ENCODE results near the gene NCLN.

Gene NCLN

GRCh38 chr19:3187662-3188511 is 2.2 kb downstream of the NCLN start:
- peaks cover 84 to 88% of the 10 kb centered on the region in 2 experiments for H3K4me1 ChIP-seq (ENCODE audit: control insufficient read depth in 1 of 2, insufficient read depth in 1 of 2, low read depth in 1 of 2, low read length in 1 of 2)
- H3K27ac ChIP-seq = peak overlapping the region; percentile 94
- TF ChIP-seq CTCF (IDR thresholded peaks at IDR 0.05) = no peak
- no peaks in the 10 kb centered on the region for H3K9me3 ChIP-seq
- H3K27me3 ChIP-seq = no peaks in the 10 kb centered on the region
- H3K36me3 ChIP-seq = peaks cover 21% of the 10 kb centered on the region
- peak overlapping the region; percentile 72 to 96 for H3K4me3 ChIP-seq (ENCODE audit: low read depth in 1 of 2, low read length in 1 of 2)

DNA sequence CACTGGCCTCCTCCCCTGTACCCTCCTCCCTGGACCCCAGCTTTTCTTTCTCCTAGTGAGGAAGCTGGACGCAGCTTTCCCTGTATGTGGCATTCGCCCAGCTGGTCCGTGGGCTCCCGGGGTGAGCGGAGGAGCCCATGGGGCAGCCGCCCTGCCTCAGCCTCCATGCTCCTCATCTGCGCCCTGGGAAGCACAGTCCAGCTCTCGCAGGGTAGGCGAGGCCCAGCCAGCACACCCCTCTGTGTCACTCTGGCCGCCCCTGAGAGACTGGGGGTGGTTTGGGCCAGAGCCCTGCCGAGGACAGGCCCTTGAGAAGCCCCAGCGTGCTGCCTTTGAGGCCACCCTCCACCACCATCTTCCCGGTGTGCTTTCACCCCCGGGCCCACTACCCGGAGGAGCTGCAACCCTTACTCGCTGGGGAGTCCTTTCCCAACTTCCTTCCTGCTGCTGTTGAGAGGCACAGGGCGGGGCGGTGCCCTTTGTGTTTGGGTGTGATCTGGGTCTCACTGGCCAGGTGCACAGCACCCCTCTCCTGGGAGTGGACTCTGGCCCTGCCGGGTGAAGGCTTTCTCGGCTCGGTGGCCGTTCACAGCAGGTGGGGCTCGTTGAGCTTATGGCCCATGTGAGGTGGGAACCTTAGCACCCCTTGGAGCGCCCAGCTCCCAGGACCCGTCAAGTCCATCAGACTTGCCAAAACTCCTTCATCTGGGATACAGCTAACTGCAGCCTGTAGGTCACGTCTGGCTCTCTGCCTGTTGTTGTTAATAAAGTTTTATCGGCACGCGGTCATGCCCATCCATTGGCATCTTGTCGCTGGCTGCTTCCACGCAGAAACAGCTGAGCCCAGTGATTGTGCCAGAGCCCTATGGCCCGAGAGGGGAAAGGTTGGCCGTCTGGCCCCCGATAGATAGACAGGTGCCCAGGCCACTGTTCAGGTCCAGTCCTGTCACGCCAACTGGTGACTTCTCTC is 3.2 kb downstream of the NCLN start:
- H3K27me3 ChIP-seq = no peaks in the 10 kb centered on the region
- peaks cover 13% of the 10 kb centered on the region for H3K36me3 ChIP-seq
- no peak for TF ChIP-seq CTCF (IDR thresholded peaks at IDR 0.05)
- peak overlapping the region; percentile 72 to 96 for H3K4me3 ChIP-seq (ENCODE audit: low read depth in 1 of 2, low read length in 1 of 2)
- H3K4me1 ChIP-seq (ENCODE audit: control insufficient read depth in 1 of 2, insufficient read depth in 1 of 2, low read depth in 1 of 2, low read length in 1 of 2) = peaks cover 82 to 87% of the 10 kb centered on the region in 2 experiments
- peak overlapping the region; percentile 94 for H3K27ac ChIP-seq
- H3K9me3 ChIP-seq = no peaks in the 10 kb centered on the region

DNA sequence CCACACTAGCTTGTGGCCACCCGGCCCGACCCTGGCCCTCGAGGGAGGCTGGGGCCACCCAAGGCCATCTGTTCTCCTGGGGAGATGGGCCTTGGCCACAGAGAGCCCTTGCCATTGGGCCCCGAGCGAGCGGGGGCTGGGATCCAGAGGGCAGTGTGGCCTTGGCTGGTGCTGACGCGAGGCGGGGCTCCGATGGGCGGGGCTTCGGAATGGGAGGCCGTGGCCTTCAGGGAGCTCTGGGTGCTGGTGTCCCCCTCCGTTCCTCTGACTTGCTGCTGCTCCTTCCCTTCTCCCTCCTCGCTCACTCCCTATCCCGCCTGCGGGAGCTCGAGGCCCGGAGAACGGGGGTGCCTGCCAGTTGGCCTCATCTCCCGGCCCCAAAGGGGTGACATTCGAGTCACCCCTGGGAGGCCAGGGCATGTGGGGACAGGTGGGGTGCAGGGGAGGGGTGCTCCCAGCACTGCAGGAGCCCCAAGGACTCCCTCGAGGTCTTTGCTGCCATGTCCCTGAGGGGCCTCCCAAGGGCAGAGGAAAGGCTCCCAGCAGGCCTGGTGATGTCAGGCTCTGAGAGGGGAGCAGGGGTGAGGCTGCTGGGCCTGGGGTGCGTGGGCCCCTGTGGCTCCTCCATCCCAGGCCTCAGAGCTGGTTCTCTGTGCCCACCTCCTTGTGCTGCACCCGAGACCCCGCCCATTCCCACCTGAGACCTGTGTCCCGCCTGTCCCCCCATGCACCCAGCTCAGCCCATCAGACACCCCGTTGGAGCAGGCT is 4.2 kb downstream of the NCLN start:
- no peaks in the 10 kb centered on the region for H3K27me3 ChIP-seq
- no peaks in the 10 kb centered on the region for H3K9me3 ChIP-seq
- no peak for TF ChIP-seq CTCF (IDR thresholded peaks at IDR 0.05)
- H3K36me3 ChIP-seq = peaks cover 3% of the 10 kb centered on the region
- H3K27ac ChIP-seq = peak overlapping the region; percentile 94
- peaks cover 72 to 77% of the 10 kb centered on the region in 2 experiments for H3K4me1 ChIP-seq (ENCODE audit: control insufficient read depth in 1 of 2, insufficient read depth in 1 of 2, low read depth in 1 of 2, low read length in 1 of 2)
- peak overlapping the region; percentile 72 to 96 for H3K4me3 ChIP-seq (ENCODE audit: low read depth in 1 of 2, low read length in 1 of 2)

DNA sequence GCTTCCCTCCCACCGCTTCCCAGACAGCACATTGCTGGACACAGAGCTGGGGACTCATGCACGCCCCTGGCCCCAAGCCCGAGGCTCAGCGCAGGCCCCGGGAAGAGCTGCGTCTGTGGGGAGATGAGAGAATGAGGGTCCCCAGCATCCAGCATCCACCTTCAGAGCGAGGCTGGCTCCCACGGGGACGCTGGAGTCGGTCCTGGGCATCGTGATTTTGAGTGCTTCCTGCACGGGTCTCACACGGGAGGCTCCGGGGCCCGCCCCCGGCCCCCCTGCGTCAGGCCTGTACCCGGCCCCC is 4.7 kb downstream of the NCLN start:
- H3K36me3 ChIP-seq = no peaks in the 10 kb centered on the region
- H3K27ac ChIP-seq = peak overlapping the region; percentile 94
- no peaks in the 10 kb centered on the region for H3K27me3 ChIP-seq
- H3K4me1 ChIP-seq (ENCODE audit: control insufficient read depth in 1 of 2, insufficient read depth in 1 of 2, low read depth in 1 of 2, low read length in 1 of 2) = peaks cover 67 to 73% of the 10 kb centered on the region in 2 experiments
- no peak overlapping the region for H3K4me3 ChIP-seq (ENCODE audit: low read depth in 1 of 2, low read length in 1 of 2)
- TF ChIP-seq CTCF (IDR thresholded peaks at IDR 0.05) = no peak
- no peaks in the 10 kb centered on the region for H3K9me3 ChIP-seq
